Esophagus (tissue), 2 donors: Measurements from ENCODE around the gene RGMA. TPM values are rescaled to one million over a fixed set of nuclear protein-coding genes. Genes with fewer than 3 reads are reported as not detected.

Experiments used
- H3K27ac ChIP-seq, 2 donors: one replicate each; pipeline ENCODE4 v1.5.1; 2013; ENCODE audit warnings: low read depth in 2 of 2, mild to moderate bottlenecking in 2 of 2, inconsistent platforms in 1 of 2, low read length in 1 of 2, moderate library complexity in 1 of 2
- H3K27me3 ChIP-seq, 2 donors: one replicate each; pipeline ENCODE4 v1.6.1; 2013; ENCODE audit warnings: low read length in 2 of 2, control low read depth in 1 of 2, mild to moderate bottlenecking in 1 of 2; ENCODE audit not compliant: insufficient read depth in 2 of 2, control insufficient read depth in 1 of 2
- H3K36me3 ChIP-seq, 2 donors: one replicate each; pipeline ENCODE4 v1.6.1; 2013; ENCODE audit warnings: low read length in 1 of 2; ENCODE audit not compliant: control insufficient read depth in 2 of 2, insufficient read depth in 2 of 2
- H3K4me1 ChIP-seq, 2 donors: one replicate each; pipeline ENCODE4 v1.6.1; 2013; ENCODE audit warnings: low read length in 1 of 2; ENCODE audit not compliant: control insufficient read depth in 2 of 2, insufficient read depth in 2 of 2
- H3K4me3 ChIP-seq, 2 donors: one replicate each; pipeline ENCODE4 v1.5.1; 2013; ENCODE audit warnings: low read length in 2 of 2, mild to moderate bottlenecking in 2 of 2, low read depth in 1 of 2, moderate library complexity in 1 of 2
- H3K9me3 ChIP-seq, 2 donors: one replicate each; pipeline ENCODE4 v1.6.1; 2013; ENCODE audit warnings: mild to moderate bottlenecking in 2 of 2, low read depth in 1 of 2, low read length in 1 of 2, moderate library complexity in 1 of 2; ENCODE audit not compliant: control insufficient read depth in 2 of 2, insufficient read depth in 1 of 2
- WGBS, 2 donors: extraction: QIAGEN DNeasy Blood & Tissue Kit; methylation state at CpG; one replicate each; pipeline ENCODE4 v1.1.7; 2013; 5-methylcytosine and 5-hydroxymethylcytosine counted together
- polyA plus RNA-seq, 2 donors: library from polyadenylated mRNA; stranded (reverse); fragments of 200-250 nt; gene quantifications; one replicate each; pipeline ENCODE4 v1.2.3, GENCODE V29; 2013
- donor health status: healthy with polysubstance abuse.
- donor health status: Bipolar disorder and iron deficiency.

The RGMA gene
- polyA plus RNA-seq, 2 donors = 27.7 to 30.9 TPM

DNA sequence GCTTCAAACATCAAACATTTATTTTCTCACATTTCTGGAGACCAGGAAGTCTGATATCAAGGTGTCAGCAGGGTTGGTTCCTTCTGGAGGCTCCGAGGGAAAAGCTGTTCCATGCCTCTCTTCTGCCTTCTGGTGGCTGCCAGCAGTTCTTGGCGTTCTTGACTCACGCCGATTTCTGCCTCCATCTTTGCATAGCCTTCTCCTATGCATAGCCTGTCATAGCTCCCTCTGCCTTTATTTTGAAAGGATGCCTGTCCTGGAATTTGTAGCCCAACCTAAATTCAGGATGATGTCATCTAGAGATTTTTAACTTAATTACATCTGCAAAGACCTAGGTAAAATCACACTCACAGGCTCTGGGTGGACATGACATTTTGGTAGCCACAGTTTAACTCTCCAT lies 70.4 kb downstream of the RGMA start:
- Histone ChIP-seq H3K4me3 (no peak overlapping the region), H3K9me3 (no peaks in the 10 kb centered on the region), H3K4me1 (no peaks in the 10 kb centered on the region), H3K36me3 (peaks cover 24 to 33% of the 10 kb centered on the region in 2 donors), H3K27me3 (no peaks in the 10 kb centered on the region), H3K27ac (no peak overlapping the region)
- 82 to 84% methylated on average over 4 of the region's 4 CpGs for WGBS, 2 donors

DNA sequence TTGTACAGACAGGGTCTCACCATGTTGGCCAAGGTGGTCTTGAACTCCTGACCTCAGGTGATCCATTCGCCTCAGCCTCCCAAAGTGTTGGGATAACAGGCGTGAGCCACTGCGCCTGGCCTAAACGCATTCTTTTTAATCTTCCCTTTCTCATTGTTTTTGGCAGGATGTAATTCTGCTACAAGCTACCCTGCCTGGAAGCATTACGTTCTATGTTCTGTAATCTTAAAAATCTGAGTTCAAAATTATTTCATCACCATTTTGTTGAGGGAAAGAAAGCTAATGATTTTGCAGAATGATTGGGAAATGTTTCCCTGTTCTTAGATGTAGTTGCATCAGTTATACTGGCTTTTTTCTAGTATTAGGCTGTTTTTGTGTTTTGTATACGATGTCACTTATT lies 71.5 kb downstream of the RGMA start:
- 88 to 90% methylated on average over 6 of the region's 6 CpGs for WGBS, 2 donors
- H3K27ac ChIP-seq = no peak overlapping the region

DNA sequence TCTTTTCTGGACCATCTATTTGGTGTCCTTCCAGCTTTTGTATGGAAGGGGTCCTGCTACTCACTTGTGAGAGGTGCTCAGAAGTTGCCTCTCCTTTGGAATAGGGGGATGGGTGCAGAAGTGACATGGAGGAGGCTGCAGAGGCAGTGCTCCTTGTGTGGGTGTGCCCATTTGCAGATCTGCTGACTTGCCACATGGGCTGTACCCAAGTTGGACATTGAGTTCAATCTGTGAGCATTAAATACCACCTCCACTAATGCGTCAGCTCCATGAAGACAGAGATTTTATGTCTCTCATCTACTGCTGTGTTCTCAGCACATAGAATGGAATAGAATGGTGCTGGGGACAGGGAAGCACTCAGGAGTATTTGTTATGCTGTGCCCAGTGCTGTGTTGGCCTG lies 76.2 kb downstream of the RGMA start:
- no peaks in the 10 kb centered on the region for H3K4me1 ChIP-seq
- 93 to 100% methylated on average over 1 of the region's 1 CpG for WGBS, 2 donors

More for the DNA sequence above, 71.5 kb downstream of the RGMA start:
- Histone ChIP-seq H3K36me3 (peaks cover 22 to 37% of the 10 kb centered on the region in 2 donors), H3K27me3 (no peaks in the 10 kb centered on the region), H3K4me1 (no peaks in the 10 kb centered on the region), H3K4me3 (no peak overlapping the region), H3K9me3 (no peaks in the 10 kb centered on the region)

DNA sequence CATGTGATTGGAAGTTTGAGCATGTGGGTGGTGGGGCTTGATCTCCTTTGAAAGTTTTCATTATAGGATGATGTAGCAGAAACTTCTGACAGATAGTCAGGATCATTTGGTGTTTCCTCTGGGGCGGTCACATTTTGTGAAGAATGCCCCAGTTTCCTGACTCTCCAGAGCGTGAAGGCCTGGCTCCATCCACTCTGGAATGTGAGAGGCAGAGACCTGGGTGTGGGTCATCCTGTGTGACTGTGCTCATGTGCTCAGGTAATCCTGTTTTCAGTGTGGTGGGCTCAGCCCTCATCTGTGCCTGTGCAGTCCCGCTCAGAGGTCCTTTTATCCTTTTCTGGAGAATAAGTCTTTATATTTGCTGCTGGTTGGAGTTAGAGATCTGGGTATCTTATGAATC lies 81.0 kb downstream of the RGMA start:
- Histone ChIP-seq H3K27ac (no peak overlapping the region), H3K4me3 (no peak overlapping the region), H3K36me3 (peaks cover 16 to 25% of the 10 kb centered on the region in 2 donors), H3K9me3 (no peaks in the 10 kb centered on the region), H3K27me3 (no peaks in the 10 kb centered on the region), H3K4me1 (no peaks in the 10 kb centered on the region)
- WGBS, 2 donors = 96 to 98% methylated on average over 3 of the region's 3 CpGs

More for the DNA sequence above, 76.2 kb downstream of the RGMA start:
- Histone ChIP-seq H3K27ac (no peak overlapping the region), H3K9me3 (no peaks in the 10 kb centered on the region), H3K4me3 (no peak overlapping the region), H3K27me3 (no peaks in the 10 kb centered on the region), H3K36me3 (peaks cover 14 to 28% of the 10 kb centered on the region in 2 donors)

GRCh38 chr15:93005133-93005532 lies 83.9 kb downstream of the RGMA start:
- Histone ChIP-seq H3K36me3 (peaks cover 15 to 20% of the 10 kb centered on the region in 2 donors), H3K4me1 (no peaks in the 10 kb centered on the region), H3K27me3 (no peaks in the 10 kb centered on the region), H3K9me3 (no peaks in the 10 kb centered on the region), H3K4me3 (no peak overlapping the region), H3K27ac (no peak overlapping the region)
- WGBS, 2 donors = 69 to 81% methylated on average over 4 of the region's 4 CpGs

GRCh38 chr15:93001881-93002280 lies 87.1 kb downstream of the RGMA start:
- Histone ChIP-seq H3K27me3 (no peaks in the 10 kb centered on the region), H3K4me1 (no peaks in the 10 kb centered on the region), H3K36me3 (peaks cover 22 to 26% of the 10 kb centered on the region in 2 donors), H3K4me3 (no peak overlapping the region), H3K27ac (no peak overlapping the region), H3K9me3 (no peaks in the 10 kb centered on the region)
- WGBS, 2 donors = 88 to 93% methylated on average over 2 of the region's 2 CpGs

- Histone ChIP-seq H3K27me3 (no peaks in the 10 kb centered on the region), H3K36me3 (peaks cover 24 to 26% of the 10 kb centered on the region in 2 donors), H3K4me1 (no peaks in the 10 kb centered on the region), H3K27ac (no peak overlapping the region), H3K9me3 (no peaks in the 10 kb centered on the region), H3K4me3 (no peak overlapping the region)
- 87 to 94% methylated on average over 6 of the region's 6 CpGs for WGBS, 2 donors
These were observed 87.9 kb downstream of the RGMA start for GRCh38 chr15:93001156-93001555.

- 89 to 96% methylated on average over 6 of the region's 6 CpGs for WGBS, 2 donors
- H3K4me1 ChIP-seq = no peaks in the 10 kb centered on the region
These were observed 91.2 kb downstream of the RGMA start for GRCh38 chr15:92997821-92998220.

GRCh38 chr15:92992720-92993119 lies 96.3 kb downstream of the RGMA start:
- WGBS, 2 donors = 87 to 94% methylated on average over 9 of the region's 9 CpGs

More at GRCh38 chr15:92997821-92998220, 91.2 kb downstream of the RGMA start:
- H3K36me3 ChIP-seq = peaks cover 19 to 22% of the 10 kb centered on the region in 2 donors
- H3K27me3 ChIP-seq = no peaks in the 10 kb centered on the region
- H3K27ac ChIP-seq = no peak overlapping the region
- no peak overlapping the region for H3K4me3 ChIP-seq
- no peaks in the 10 kb centered on the region for H3K9me3 ChIP-seq

DNA sequence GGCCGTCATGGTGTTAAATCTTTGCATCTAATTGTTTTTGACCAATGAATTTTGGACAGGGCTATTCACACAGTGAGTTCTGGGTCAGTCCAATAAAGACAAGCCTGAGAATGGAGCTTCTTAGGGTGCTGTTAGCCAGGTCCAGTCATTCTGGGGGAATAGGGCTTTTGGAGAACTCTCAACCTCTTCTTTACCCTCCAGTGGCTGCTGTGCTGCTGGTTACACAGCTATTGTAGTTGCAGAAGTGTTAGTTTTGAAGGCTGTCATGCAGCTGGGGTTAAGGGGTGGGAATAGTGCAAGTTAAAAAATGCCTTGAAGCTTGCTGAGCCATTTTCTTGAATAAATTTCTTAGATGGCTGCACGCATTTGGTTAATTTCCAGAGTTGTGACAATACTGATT lies 99.0 kb downstream of the RGMA start:
- Histone ChIP-seq H3K9me3 (no peaks in the 10 kb centered on the region), H3K27ac (no peak overlapping the region), H3K36me3 (peaks cover 17 to 20% of the 10 kb centered on the region in 2 donors), H3K4me3 (no peak overlapping the region), H3K27me3 (no peaks in the 10 kb centered on the region), H3K4me1 (no peaks in the 10 kb centered on the region)
- 88 to 93% methylated on average over 2 of the region's 2 CpGs for WGBS, 2 donors

More at GRCh38 chr15:92992720-92993119, 96.3 kb downstream of the RGMA start:
- Histone ChIP-seq H3K4me1 (no peaks in the 10 kb centered on the region), H3K4me3 (no peak overlapping the region), H3K27ac (no peak overlapping the region), H3K9me3 (no peaks in the 10 kb centered on the region), H3K36me3 (peaks cover 15 to 19% of the 10 kb centered on the region in 2 donors), H3K27me3 (no peaks in the 10 kb centered on the region)
